HG03521 (cell line): ENCODE results near the gene ARCN1.

Experiments
- ATAC-seq: cut with Tn5 transposase; IDR thresholded peaks from one replicate; pipeline ENCODE4 v1.9.1; 2021; ENCODE audit warnings: mild to moderate bottlenecking, moderate library complexity; ENCODE audit not compliant: unreplicated experiment

The ARCN1 gene

DNA sequence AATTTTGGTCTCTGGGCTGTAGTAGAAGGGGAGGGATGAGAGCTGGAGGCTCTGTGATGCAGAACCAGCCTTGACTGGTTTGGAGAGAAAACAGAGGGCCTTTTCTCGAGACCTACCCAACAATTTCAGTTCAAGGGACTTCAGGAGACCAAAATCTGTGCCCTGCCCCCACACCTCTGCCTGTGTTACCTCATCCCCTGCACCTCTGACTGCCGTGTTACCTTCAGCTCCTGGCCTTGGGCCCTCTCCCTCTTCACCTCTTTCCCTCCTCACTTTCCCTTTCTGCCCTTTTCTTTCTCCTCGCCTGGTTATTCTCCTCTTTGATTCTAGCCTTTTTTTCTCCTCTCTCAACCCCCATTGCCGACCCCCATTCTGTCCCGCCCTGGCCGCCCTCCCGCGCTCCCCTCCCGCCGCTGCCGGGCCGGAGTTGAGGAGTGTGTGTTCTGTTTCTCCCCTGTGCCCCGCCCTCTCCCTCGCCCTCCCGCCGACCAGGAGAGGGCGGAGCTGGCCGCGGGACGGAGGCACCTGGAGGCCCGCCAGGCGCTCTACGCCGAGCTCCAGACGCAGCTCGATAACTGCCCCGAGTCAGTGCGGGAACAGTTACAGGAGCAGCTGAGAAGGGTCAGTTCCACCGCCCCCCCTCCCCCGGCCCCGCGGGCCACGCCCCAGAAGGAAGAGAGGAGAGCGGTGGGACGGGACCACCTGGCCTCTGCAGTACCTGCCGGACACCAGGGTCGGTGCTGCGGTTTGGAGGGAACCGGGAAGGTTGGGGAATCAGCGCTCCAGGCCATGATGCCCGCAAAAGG lies 62.4 kb downstream of the ARCN1 start:
- ATAC-seq = no peak

- no peak for ATAC-seq
Observed at GRCh38 chr11:118635237-118635591, 63.0 kb downstream of the ARCN1 start.

DNA sequence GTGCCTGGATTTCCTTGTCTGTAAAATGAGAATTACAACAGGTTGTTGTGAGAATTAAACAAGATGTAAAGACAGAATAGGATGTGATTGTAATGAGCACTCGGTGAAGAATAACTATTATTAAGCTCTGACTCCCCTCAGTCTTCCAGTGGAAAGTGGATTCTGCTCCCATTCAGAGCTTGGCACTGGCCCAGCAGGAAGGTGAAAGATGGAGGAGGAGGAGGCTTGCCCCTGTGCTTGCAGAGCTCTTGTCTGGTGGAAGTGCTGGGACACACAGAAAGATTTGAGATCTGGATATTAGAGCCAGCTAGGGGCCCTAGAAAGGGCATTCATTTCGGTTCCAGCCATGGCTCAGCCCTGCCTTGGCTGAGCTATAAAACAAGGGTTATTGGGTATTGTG lies 63.4 kb downstream of the ARCN1 start:
- no peak for ATAC-seq

DNA sequence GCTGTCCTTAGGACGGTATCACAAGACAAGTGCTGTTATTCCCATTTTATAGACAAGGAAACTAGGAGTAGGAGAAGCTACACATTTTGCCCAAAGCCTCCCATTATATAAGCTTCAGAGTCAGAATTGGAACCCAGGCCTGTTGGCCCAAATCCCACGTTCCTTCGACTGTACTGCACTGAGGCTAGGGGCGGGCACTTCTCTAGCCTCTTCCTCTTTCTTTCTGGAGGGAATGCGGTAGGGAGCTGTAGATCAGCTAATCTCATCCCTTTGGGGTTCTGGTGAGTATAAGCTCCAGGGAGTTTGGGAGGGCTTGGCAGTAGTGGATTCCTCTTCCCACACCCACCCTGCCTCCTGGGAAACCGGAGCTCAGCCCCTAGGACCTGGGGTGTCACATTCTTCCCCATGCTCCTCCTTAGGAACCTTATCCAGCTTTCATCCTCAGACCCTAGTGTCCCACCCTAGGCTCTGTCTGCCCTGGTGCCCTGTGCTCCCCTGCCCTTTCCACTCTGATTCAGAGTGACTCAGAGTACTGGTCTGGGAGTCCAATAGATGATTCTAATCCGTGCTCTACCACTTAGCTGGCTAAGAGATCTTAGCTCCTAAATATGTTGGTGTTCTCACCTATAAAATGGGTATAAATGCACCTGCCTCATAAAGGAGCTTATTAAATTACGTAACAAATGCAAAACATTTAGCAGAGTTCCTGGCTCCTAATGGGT lies 64.5 kb downstream of the ARCN1 start:
- ATAC-seq = no peak

DNA sequence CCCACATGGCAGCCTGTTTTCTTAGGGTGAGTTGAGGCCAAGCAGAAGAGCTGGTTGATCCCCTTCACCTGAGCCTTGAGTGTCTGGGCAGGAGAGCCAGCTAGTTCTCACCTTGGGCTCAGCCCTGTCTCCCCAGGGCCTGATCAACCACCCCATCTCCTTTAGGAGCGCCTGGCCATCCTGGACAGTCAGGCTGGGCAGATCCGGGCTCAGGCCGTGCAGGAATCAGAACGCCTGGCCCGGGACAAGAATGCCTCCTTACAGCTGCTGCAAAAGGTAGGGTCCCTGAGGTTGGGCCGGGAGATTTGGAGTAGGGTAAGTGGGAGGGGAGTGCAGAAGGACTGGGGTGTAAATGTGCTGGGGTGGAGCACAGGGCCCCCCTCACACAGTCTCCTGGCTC lies 66.5 kb downstream of the ARCN1 start:
- no peak for ATAC-seq

DNA sequence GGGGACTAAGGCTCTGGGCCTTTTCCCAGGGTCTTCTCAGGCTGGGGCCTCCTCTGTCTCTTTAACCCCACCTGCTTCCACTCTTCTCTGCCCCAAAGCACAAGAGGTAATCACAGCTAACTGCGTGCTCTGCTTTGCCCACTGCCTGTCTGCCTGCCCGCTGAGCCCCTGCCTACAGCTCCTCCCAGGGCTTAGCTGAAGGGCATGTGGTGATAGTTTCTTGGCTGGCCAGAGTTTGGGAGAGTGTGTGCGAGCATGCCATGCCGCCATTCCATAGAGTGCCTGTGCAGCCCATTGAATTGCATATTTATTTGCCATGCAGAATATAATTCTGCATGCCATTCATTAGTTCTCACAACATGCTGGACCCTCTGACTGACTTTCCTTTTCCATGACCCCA lies 67.7 kb downstream of the ARCN1 start:
- ATAC-seq = no peak

GRCh38 chr11:118640332-118641154 lies 68.3 kb downstream of the ARCN1 start:
- ATAC-seq = no peak

DNA sequence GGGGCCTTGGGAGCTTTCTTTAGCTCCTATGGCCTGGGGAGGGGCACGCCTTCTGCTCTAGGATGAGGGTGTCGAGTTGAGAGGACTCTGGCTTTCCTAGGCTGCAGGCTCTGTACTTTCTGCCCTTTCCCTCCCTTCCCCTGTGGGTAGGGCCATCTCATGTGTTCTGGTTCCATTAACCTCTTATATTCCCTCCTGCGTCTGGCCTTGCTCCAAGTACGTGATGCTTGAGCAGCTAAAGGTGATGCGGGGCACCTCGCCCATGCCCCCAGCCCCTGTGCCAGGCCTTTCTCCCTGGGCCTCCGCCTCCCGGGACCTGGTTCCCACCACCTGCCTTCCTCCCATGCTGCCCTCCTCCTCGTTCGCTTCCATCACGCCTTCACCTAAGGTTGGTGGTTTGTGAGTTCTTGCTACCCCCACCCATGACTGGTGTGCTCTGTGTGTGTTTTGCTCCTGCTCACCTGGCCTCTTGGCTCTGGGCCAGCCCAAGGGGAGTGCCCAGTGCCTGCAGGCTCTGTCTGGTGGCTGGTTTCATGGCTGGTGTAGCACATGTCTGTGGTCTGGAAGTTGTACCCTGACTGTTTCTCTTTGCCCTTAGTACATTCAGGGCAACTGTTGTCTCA lies 69.3 kb downstream of the ARCN1 start:
- no peak for ATAC-seq

GRCh38 chr11:118643142-118643994 lies 71.2 kb downstream of the ARCN1 start:
- no peak for ATAC-seq

GRCh38 chr11:118643995-118644345 lies 71.8 kb downstream of the ARCN1 start:
- no peak for ATAC-seq

DNA sequence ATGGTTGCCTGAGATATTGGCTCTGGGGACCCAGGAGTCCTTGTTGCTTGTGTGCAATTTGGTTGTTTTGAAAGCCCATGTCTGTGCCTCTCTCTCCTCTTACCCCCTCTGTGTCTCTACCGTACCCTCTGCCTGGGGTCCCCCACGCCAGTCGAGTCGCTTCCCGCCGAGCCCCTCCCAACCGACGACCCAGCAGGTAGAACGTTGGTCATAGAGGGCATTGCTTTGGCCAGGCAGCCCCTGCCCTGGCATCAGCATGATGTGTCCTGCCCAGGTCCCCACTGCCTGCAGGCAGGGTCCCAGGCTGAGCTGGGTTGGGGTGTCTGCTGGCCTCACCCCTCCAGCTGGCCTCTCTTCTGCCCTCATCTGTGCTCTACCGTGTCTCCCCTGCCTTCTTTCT lies 72.3 kb downstream of the ARCN1 start:
- no peak for ATAC-seq

GRCh38 chr11:118645066-118645715 lies 73.0 kb downstream of the ARCN1 start:
- ATAC-seq = no peak

DNA sequence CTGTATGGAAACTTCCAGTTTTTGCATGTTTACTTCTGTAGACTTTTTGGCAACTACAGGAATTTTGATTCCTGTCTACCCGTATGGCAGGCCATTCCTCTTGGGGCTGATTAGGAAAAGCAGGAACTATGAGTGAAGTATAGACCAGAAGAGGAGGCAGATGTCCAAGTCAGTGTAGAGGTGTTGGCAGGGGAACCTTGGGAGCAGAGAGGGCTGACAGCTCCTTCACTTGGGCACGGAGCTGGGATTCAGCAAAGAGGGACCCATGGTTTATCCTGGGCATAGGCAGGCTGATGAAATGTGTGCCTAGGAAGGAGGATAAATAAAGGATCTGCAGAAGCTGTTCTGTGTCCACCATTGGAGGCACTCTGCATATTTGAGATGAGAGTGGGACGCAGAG lies 74.2 kb downstream of the ARCN1 start:
- ATAC-seq = no peak

- no peak for ATAC-seq
Observed at GRCh38 chr11:118648291-118648690, 76.1 kb downstream of the ARCN1 start.

DNA sequence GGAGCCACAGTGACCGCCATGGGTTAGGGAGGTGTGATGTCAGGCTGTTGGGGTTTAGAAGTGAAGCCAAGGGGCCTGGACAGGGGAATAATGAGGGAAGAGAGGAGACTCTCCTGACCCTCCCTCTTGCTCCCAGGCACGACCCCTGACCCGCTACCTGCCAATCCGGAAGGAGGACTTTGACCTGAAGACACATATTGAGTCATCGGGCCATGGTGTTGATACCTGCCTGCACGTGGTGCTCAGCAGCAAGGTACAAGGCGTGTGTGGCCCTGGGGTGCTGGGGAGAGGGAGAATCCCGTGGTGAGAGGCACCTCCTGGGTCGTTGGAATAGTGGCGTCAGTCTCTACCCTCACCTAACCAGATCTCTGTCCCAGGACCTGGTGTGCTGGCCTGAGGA lies 77.7 kb downstream of the ARCN1 start:
- ATAC-seq = no peak

DNA sequence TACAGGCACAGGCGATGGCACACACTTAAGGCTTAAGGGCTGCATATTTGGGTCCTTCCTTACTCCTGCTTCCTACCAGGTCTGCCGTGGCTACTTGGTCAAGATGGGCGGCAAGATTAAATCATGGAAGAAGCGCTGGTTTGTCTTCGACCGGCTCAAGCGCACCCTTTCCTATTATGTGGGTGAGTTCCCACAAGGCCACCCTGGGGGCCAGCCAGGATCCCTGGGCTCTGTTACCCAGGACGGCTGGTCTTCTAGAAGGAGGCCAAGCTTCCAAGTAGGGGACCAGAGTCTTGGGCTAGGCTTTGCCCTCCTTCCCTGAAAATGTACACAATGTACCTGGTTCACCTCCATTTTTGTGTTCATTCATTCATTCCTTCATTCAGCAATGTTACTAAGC lies 78.2 kb downstream of the ARCN1 start:
- ATAC-seq = no peak

DNA sequence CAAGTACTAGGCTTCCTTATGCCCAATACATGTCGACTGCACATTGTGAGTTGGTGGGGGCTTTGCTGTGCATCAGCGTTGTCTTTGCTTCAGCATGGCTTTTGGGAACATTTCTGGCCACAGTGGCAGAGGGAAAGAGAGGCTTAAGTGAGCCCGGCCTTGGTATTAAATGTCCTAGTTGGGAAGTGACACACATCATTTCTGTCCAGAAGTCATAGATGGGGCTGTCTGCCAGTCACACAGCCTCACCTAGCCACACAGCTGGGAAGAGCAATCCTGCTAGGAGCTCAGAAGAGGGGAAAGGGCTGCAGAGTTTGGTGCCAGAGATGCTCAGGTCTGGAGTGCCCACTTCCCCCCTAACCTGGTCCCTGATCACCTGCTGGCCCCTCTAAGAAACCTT lies 79.6 kb downstream of the ARCN1 start:
- no peak for ATAC-seq
